NCI-H2171 (cell line): ENCODE measurements around the gene TNNC1.
A peak's percentile ranks its signal among the peaks of the same experiment; 100 is the strongest.

Source experiments
- DNase-seq: peaks from one replicate; lab custom pipeline; 2025; lab: John Stamatoyannopoulos, UW

The TNNC1 gene

DNA sequence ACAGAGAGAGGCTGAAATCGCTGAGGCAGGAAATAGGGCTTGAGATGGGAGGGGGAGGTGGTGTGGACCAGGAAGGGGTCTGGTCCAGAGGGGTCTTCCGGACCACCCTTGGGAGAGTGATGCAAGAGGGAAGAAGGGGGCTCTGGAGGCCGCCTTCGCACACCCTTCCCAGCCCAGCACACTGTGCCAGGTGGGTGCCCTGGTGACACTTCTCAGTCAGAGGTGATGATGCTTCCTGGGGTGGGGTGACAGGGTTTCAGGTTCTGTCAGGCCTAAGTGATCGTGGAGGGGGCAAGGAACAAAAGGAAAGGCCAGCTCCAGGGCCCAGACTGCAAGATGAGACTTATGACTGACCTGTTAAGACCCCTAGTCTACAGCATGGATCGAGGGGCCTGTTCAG, 21.6 kb downstream of the TNNC1 start:
- no peak for DNase-seq

DNA sequence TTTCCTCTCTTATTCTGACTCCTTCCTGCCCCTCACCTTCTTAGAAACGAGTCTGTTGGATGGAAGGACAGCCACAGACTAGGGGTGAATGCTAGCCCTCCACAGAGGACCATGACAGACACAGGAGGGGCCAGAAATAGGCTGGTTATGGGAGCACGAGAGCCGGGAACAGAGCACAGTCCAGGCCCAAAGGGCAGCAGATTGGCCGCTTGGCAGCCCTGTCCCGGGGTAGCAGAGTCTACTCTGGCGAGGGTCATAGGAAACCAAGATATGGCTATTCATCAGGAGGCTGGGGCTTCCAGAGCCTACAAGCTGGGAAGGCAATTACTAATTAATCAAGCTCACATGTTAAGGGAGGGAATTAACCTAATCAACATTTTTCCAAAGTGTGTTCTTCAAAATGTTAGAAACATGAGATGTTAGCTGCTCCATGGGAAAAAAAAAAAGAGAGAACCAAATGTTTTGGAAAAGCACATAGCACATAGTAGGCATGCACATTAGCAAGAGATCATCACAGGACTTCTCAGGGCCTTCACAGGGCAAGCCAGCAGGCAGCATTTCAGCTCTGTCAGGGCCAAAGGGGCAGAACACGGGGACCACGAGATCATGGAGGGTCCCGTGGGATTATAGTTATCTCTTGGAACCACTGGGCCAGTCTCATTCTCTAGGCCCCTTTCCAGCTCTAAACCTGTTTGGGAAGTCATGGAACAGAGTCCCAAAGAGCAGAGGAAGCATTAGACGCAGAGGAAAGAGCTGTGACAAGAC, 22.2 kb downstream of the TNNC1 start:
- no peak for DNase-seq

DNA sequence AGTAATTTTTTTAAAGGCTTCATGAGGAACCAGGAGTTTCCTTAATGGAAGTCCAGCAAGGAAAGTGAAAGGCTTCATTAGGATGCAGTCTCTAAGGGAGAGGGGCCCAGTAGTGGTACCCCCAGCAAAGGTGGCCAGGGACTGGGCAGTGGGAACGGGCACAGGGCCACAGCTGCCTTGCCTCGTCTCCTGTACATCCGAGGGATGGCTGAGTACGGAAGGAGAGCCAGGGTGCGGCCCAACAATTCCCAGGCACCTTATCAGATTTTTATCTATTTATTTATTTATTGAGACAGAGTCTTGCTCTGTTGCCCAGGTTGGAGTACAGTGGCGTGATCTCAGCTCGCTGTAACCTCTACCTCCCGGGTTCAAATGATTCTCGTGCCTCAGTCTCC, 23.4 kb downstream of the TNNC1 start:
- DNase-seq = no peak

DNA sequence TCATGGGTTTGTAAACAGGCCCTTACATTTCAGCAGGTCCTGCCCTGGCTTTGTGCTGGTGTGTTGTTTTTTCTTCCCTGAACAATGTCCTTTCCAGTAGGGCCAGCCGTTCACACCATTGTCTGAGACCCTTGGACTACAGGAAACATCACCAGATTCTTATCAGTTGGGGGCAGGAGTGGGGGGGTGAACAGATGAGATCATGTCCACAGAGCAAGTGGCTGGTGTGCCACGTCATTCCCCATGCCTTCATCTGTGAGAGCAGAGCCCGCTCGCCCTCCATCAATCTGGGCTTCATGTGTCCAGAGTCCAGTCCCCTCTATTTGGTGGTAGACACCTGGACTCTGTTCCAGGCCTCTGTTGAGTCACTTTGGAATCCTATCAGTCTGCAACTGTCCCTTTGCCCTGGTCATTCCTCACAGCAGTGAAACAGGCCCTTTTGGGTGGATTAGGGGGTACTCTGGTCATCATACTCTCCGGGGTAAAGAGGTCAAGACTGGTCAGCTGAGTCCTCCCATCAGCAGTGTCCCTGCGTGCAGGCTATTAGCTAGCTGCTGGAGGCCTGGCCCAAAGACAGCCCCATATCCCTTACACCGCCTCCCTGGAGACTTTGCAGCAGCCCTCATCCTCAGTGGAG, 23.9 kb downstream of the TNNC1 start:
- no peak for DNase-seq

DNA sequence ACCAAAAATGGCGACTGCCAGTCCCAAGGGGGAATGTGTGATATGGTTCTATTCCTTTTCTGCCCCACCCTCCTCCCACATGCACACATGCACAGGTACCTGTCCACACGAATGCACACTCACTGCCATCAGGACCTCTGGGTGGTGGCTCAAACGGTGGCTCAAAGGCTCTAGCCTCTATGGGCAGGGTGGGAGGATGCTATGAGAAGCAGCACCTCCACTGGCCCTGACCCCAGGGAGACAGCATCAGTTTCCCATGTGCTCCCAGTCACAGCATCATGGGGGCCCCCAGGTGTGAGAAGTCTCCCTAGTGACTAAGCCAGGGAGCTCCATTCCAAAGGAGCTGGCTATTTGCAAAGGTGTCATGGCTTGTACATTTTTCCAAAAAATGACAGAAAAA, 24.8 kb downstream of the TNNC1 start:
- no peak for DNase-seq

DNA sequence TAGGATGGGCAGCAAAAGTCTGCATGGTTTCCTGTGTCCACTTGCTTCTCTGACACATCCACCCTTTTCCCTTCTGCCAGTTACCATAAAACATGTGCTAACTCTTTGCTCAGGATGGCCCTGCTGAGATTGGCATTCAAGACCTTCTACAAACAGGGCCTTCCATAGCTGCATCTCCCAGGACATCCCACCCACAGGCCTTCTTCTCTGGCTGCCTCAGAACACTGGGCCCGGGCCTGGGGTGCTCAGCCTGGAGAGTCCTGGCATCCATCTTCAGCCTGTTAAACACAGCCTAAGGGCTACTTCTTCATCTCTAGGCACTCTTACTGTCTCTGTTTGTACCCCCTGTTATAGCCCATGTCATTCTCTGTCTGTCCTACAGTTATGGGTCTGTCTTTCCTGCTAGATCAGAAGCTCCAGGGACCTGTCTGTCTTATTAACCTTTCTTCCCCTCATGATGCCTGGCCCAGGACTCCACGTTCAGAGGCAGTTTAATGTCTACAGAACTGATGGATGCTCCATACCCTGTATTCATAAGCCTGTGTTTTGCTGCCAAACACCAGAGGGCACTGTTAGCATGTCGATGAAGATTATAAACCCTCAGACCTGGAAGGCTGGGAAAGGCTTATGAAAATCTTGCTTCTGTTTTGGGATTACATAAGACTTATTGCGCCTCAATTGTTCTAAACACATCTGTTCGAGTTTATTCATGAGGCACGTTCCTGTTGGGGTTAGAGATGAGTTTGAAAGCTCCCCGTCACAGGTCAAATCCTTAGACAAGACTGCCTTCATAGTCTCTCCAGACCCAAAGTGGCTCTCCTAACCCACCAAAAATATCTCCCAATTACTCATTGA, 25.5 kb downstream of the TNNC1 start:
- DNase-seq = peak; percentile 12

DNA sequence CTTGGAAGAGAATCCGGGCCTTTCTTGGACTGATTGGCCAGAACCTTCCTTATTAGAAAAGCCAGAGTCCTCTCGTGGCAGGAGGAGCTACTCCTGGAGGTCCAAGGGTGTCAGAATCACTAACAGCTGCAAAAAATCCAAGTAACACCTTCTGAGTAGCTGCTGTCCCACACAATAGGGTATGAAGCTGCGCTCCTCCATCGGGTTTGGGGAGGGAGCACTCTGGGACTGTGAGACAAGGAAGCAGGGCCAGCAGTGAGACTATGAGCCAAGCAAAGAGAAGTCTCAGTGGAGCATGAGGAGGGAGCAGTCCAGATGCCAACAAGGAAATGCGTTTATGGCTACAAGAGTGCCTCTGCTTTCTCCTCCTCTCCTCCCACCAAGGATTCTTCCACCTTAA, 30.7 kb downstream of the TNNC1 start:
- no peak for DNase-seq

DNA sequence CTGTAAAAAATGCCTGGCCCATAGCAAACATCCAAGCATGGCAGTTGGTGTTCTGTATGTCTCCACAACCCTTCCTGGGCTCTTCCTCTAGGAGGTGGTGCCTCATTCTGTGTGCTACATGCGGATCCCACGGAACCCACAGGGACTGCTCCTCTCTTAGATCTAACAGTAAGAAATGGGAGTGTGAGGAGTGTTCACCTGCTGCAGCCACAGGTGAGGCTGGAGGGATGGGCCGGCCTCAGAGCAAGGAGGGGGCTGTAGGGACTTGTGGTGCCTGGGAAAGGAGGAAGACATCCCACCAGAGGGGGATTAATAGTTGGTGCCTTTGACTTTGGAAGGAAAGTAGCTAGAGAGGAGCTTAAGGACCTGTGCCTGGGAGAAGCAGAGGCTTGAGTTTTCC, 31.2 kb downstream of the TNNC1 start:
- no peak for DNase-seq

DNA sequence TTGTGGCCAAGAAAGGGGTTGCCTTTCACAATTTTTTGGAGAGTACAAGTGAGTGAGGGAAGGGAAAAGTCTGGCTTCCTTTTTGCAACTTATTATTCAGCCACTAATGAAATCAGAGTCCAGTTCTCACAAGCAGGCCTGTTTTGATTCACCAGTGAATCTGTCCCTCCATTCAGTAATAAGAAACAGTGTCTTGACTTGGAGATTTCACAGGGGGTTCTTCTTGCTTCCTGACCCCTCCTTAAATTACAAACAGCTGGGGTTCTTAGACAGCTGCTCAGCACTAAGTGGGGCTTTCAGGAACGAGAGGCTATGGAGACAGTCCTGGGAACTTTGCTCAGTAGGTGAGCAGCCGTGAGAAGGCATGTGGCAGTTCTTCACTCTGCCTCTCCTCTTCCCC, 33.5 kb downstream of the TNNC1 start:
- no peak for DNase-seq

DNA sequence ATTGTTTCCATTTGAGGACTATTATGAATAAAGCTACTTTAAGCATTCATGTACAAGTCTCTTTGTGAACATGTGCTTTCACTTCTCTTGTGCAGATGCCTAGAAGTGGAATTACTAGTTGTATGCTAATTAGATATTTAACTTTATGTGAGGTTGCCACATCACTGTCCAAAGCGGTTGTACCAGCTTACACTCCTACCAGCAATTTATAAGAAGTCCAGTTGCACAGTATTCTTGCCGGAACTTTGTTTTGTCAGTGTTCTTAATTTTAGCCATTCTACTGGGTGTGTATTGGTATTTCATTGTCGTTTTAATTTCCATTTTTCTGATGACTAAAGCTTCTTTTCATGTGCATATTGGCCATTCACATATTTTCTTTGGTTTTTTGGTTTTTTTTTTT, 38.0 kb downstream of the TNNC1 start:
- DNase-seq = no peak

DNA sequence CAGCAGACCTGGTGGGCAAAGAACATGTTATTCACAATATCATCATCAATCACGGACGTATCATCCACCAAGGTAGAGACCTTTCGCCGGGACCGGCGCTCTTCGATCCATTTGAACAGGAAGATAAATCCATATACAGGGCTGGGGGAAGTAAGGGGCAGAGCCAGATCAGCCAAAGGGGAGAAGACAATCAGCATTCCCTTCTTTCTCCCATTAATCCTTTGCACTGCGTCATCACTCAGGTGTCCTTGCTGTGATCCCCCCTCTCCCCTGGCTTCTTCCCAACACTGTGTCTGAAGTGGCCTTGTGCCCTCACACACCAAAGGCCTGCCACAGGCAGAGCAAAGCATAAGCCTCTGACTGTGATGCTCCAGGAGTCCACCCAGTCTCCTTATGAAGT, 45.4 kb downstream of the TNNC1 start:
- no peak for DNase-seq

DNA sequence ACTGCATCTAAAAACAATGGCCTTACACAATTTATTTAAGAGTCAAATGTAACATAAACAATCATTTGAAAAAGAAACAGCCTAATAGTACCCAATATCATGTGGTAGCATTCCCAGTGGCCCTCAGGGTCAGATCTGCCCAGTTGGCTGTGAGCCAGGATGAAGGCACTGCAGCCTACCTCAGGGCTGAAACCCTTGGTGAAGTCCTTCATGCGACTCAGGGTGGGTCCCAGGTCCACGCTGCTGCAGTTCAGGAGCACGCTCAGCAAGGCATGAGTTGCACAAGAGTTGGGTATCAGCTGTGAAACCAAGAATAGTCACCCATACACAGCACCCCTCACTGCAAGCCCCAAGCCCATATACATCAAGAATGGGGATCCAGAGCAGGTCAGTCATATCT, 46.1 kb downstream of the TNNC1 start:
- no peak for DNase-seq

DNA sequence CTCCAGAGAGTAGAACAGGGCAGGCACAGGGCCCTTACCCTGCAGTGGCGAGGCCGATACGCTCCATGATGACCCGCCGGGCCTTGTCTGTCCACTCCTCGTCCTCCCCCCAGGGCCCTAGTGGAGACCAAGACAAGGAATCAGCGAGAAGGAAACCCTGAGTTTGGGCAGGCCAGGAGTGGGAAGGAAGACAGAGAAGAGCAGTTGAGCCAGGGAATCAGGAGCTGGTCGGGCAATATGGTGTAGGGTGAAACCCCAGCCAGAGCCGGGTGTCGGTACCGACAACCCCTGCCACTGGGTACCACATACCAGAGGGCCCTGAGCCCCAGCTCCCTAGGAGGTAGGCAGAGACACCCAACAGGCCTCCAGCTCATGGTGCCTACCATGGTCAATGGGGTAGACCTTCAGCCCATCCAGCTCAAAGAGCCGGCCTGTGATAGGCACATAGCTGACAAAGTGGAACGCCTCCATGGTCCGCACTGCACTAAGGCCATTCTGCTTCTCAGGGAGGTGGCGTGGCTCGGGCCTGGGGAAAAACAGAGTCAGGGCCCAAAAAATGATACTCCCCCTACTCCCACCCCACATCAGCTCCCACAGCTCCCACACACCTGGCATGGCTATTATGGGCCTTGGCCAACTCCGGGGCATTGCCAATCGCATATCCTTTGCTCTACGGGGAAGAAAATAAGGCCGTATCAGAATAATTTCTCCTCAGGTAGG, 46.9 kb downstream of the TNNC1 start:
- DNase-seq = no peak

DNA sequence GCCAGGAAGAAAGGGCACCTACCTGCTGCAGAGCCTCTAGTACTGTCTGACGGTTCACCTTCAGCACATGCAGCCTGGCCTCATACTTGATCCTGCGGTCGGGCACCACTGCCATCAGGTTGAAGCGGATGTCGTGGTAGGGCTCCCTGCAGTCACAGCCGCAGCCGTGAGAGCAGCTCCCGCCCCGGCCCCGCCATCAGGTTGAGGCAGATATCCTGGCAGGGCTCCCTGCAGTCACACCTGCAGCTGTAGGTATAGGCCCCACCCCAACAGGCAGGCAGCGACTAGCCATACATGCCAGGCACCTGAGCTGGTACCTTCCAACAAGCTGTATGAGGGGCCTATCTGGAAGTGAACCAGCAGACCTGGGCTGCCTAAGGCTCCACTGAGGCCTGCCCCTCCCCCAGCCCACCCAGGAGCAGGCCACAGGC, 47.6 kb downstream of the TNNC1 start:
- DNase-seq = peak; percentile 13

DNA sequence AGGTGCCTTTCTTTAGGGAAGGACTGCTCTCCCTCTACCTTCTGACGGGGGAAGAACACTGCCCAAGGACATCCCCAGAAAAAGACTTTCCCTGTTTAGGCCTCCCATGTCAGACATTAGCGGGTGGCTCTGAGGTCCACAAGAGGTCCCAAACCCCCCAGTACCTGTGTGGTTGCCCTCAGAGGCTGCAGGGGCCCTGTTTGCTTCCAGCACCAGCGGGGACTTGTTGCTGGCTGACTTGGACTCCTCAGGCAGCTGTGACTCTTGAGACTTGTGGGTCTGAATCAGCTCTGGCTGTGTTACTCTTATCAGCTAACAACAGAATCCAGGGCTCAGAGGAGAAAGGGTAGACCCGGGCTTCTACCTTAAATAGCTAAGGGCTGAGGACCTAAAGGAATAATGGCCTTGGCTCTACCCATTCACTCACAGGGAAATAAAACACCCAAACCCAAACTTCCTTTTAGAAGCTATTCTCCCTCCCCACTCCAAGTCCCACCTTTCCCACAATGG, 48.2 kb downstream of the TNNC1 start:
- DNase-seq = no peak

DNA sequence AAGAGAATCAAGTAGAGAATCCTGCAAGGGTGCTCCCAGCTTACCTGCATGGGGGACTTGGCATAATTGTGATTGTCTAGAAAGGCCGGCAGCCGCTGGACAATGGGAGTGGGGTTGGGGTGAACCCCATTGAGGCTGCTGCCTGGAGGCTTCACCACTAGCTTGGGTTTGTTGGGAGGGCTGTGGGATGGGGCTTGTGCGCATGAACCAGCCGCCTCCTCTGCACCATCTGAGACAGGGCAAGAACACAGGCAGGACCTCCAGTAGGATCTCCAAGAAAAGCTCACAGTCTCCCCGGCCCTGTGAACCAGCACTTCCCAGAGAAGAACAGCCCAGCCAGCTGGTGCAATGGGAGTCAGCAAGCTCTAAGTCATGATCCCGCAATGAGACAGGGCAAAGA, 48.8 kb downstream of the TNNC1 start:
- no peak for DNase-seq

DNA sequence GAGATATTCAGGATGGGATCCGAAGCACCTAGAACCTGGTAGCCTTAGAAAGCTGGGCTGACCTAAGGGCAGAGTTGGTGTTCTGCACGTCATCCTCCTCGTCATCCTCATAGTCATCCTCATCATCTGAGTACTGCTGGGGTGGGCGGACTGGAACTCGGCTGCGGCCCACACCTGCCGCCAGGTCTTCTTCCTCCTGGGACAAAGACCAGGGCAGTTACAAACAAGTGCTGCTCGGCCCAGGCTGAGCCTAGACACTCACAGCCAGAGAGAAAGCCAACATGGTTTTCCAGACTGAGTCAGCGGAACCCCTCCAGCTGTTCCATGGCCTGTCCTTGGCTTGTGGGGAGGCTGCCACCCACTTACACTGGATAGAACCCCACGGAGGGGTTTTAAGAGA, 49.5 kb downstream of the TNNC1 start:
- no peak for DNase-seq

DNA sequence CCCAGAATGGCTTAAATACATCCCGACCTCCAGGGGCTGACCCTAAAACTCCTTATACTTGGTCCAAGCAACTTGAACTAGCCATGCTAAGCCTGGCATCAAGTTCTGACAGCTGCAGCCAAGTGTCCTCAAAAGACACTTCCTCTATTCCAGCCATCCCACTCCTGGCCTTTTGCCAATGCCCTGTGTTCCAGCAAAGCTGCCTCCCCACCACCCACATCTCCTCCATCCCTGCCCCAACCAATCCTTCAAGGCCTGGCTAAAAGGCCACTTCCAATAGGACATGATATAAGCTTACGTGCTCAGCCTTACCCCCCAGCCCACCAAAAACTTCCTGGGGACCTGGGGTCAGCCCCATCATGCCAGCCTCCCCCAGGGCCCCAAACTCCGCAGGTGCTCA, 49.9 kb downstream of the TNNC1 start:
- no peak for DNase-seq

DNA sequence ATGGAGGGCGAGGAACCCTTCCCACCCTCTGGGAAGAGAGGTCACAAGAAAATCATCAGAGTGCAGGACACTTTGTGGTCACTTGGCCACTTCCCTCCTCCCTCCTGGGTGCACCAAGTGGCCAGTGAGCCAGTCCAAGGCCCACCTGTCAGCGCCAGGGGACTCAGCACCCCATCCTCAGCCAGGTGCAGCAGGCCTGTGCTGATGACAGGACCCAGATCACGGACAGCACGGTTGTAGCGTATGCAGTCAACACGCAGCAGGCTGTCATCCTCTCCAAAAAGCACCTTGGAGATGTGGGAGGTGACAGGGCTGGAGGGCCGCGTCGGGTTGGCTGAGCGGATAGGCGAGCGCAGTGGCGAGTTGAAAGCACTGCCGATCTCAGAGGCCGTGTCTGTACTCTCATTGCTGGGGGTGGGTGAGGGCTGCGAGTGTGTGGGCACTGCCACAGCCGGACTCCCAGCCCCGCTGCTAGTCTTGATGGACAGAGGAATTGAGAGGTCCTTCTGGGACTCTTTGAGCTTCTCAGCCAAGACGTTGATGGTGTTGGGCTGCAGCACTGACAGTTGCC, 50.5 kb downstream of the TNNC1 start:
- no peak for DNase-seq

DNA sequence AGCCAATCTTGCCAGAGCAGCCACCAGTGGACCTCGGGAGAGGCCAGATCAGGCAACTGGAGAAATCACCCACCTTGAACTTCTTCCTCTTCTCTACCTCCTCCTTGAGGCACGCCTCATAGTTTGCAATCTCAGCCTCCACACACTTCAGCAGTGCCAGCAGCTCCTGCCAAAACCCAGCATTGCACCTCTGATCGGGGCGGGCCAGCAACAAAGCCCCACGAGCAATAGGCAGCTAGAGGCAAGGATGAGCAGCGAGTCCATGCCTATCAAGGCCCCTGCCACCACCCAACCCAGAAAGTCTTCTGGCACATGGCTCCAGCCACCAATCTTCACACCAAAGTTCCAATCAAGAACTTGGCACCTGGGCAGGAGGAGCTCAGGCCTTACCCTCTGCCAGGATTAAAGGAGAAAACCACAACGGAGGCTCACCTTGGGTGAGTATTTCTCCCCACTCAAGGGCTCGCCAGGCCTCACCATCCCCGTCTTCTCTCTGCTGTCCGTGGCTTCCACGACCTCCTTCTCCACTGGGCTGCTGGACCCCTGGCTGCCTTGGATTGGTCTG, 51.1 kb downstream of the TNNC1 start:
- no peak for DNase-seq

DNA sequence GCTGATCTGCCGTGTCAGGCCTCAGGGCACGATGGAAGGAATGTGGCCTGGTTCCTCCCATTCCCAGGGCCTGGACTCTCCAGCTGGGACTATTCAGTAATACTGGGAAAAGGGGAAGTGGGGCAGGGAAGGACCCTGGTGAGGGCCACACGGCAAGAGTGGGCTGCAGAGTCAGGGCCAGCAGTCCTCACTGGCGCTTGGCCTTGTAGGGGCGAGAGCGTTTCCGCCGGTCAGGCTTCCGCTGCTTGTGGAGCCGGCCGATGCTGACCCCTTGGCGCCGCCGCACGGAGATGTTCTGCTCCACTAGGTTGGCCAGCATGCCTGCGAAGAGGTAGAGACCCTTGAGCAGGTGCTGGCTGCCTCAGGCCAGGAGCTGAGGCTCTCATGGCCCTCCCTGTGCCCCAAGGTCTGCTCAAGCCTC, 51.7 kb downstream of the TNNC1 start:
- DNase-seq = no peak
